LNCaP clone FGC (cell line): ENCODE measurements around the gene PRRG1.
"Not testable (repeated sequence)": the region's sequence is repeated elsewhere in the genome, so short reads cannot be mapped to it uniquely, and the experiment has no call there.

Source experiments
- DNase-seq: peaks from one replicate; pipeline ENCODE4 v3.0.0-alpha.2; 2011; ENCODE audit warnings: low read depth
- H3K4me3 ChIP-seq: 2 replicates; pipeline ENCODE4 v1.5.1; 2011; ENCODE audit warnings: mild to moderate bottlenecking, low read depth, low read length, control low read depth
- CTCF ChIP-seq: IDR thresholded peaks from 2 replicates; pipeline ENCODE4 v1.5.1; 2012; ENCODE audit warnings: mild to moderate bottlenecking; ENCODE audit not compliant: control insufficient read depth, insufficient read depth; ENCODE audit errors: extremely low read depth

Gene PRRG1

GRCh38 chrX:37485429-37485828, 136.3 kb downstream of the PRRG1 start:
- no peak overlapping the region for H3K4me3 ChIP-seq
- TF ChIP-seq CTCF: no peak
- no peak for DNase-seq

DNA sequence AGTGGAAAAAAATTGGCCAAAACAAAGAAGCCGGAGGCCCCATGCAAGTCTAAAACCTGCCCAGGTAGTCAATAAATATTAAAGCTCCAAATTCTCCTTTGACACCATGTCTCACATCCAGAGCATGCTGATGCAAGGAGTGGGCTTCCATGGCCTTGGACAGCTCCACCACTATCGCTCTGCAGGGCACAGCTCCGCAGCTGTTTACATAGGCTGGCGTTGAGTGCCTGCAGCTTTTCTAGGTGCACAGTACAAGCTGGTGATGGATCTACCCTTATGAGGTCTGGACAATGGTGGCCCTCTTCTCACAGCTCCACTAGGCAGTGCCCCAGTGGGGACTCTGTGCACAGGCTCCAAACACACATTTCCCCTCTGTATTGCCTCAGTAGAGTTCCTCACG, 138.1 kb downstream of the PRRG1 start:
- no peak overlapping the region for H3K4me3 ChIP-seq
- no peak for DNase-seq
- no peak for TF ChIP-seq CTCF

DNA sequence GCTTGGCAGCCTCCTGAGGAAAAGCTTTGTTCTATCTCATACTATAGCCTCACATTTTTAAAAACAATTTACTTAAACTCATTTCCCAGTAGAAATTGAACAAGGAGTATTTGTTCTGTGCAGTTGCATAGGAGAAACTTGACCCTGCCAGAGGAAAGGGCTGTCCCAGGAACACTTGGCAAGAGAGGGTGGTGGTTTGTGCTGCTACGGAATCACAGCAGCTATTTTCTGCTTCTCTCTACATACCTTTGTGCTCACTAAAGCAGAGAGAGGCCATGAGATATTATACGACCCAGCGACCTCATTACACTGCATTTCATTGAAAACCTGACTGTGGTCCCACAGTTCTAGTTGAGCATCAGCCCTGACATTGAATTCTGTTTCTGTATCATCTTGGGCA, 139.2 kb downstream of the PRRG1 start:
- TF ChIP-seq CTCF: no peak
- no peak for DNase-seq
- no peak overlapping the region for H3K4me3 ChIP-seq

GRCh38 chrX:37491686-37492085, 142.5 kb downstream of the PRRG1 start:
- no peak overlapping the region for H3K4me3 ChIP-seq
- TF ChIP-seq CTCF: no peak
- DNase-seq: no peak

DNA sequence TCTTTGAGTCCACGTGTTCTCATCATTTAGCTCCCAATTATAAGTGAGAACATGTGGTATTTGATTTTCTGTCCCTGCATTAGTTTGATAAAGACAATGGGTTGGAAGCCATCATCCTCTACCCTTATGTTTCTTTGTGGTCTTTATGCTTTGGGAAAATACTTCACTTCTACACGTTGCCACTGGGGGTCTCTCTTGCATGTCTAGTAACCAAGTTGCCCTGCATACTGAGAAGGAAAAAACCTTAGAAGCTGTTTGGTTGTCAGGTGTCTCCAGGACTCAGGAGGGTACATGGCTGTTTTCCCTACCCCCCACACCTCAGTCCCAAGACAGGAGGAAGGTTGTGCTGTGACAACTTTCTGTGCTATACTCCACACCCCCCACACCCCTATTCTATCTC, 146.6 kb downstream of the PRRG1 start:
- not testable (repeated sequence) for H3K4me3 ChIP-seq, DNase-seq
- peak; percentile 23; the same call in 1 of the 2 replicates for TF ChIP-seq CTCF

DNA sequence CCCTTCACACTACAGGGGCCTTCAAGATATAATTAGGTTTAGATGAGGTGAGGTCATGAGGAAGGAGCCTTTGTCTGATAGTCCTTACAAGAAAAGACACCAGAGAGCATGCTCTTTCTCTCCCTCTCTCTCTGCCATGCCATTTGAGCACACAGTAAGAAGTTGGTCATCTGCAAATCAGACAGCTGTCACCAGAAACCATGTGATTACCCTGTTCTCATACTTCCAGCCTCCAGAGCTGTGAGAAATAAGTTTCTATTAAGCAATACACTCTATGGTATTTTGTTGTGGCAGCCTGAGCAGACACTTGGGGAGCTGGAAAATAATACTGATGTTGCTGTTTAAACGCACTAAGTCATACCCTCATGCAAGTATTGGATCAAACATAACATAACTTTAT, 148.0 kb downstream of the PRRG1 start:
- not testable (repeated sequence) for H3K4me3 ChIP-seq

GRCh38 chrX:37498323-37498722, 149.2 kb downstream of the PRRG1 start:
- not testable (repeated sequence) for DNase-seq

More for the DNA sequence above, 148.0 kb downstream of the PRRG1 start:
- not testable (repeated sequence) for DNase-seq

GRCh38 chrX:37499649-37500048, 150.5 kb downstream of the PRRG1 start:
- H3K4me3 ChIP-seq: not testable (repeated sequence)

More at GRCh38 chrX:37498323-37498722, 149.2 kb downstream of the PRRG1 start:
- not testable (repeated sequence) for H3K4me3 ChIP-seq

GRCh38 chrX:37504991-37505390, 155.8 kb downstream of the PRRG1 start:
- H3K4me3 ChIP-seq: no peak overlapping the region
- DNase-seq: no peak
- TF ChIP-seq CTCF: no peak

More at GRCh38 chrX:37499649-37500048, 150.5 kb downstream of the PRRG1 start:
- not testable (repeated sequence) for DNase-seq
